PC-3 (cell line): ENCODE data around the gene TGM2. TPM values are rescaled to one million over a fixed set of nuclear protein-coding genes. Genes with fewer than 3 reads are reported as not detected.
A peak's percentile ranks its signal among the peaks of the same experiment; 100 is the strongest.

Experiments
- ATAC-seq: fragments of 200-7000 bp; cut with Tn5 transposase; 2 replicates; pipeline ENCODE4 v1.9.1; 2020; ENCODE audit warnings: mild to moderate bottlenecking, moderate library complexity
- BruUV-seq: library from RNA; stranded (reverse); fragments of 400-500 nt; replicated peaks from 2 replicates; lab custom pipeline; 2021; lab: Mats Ljungman, UMichigan
- CTCF ChIA-PET: fragments of 300-600 bp; sonication (Branson Sonifier 250); formaldehyde crosslinking; loops from one replicate; lab custom pipeline; 2022; ENCODE audit warnings: antibody characterized with exemption; lab: Charles Lee
- POLR2A ChIA-PET: fragments of 300-600 bp; sonication (Branson Sonifier 250); formaldehyde crosslinking; loops from one replicate; lab custom pipeline; 2022; ENCODE audit warnings: antibody characterized with exemption; ENCODE audit not compliant: unreplicated experiment; lab: Charles Lee
- DNase-seq: peaks from one replicate; pipeline ENCODE4 v3.0.0-alpha.2; 2015
- H2AFZ ChIP-seq: fragments of 300-600 bp; sonication (generic); 2 replicates; pipeline ENCODE4 v1.6.0; 2016; ENCODE audit warnings: antibody characterized with exemption, low read length
- H3F3A ChIP-seq: fragments of 300-600 bp; sonication (generic); one replicate; pipeline ENCODE4 v1.6.0; 2017; ENCODE audit warnings: antibody characterized with exemption, low read length, control low read depth, mild to moderate bottlenecking; ENCODE audit not compliant: unreplicated experiment
- H3K27ac ChIP-seq: fragments of 300-600 bp; sonication (generic); 2 replicates; pipeline ENCODE4 v1.5.1; 2016; ENCODE audit warnings: mild to moderate bottlenecking, low read length
- H3K27me3 ChIP-seq: fragments of 300-600 bp; sonication (generic); 2 replicates; pipeline ENCODE4 v1.6.1; 2016; ENCODE audit warnings: low read length, mixed read lengths
- H3K36me3 ChIP-seq: fragments of 300-600 bp; sonication (generic); 2 replicates; pipeline ENCODE4 v1.6.1; 2016; ENCODE audit warnings: low read depth, mixed run types, low read length, mixed read lengths
- H3K4me1 ChIP-seq: fragments of 300-600 bp; sonication (generic); 2 replicates; pipeline ENCODE4 v1.5.1; 2016; ENCODE audit warnings: low read length; ENCODE audit not compliant: insufficient read depth
- H3K4me2 ChIP-seq: fragments of 300-600 bp; sonication (generic); 2 replicates; pipeline ENCODE4 v1.6.0; 2016; ENCODE audit warnings: low read length
- H3K4me3 ChIP-seq: fragments of 300-600 bp; sonication (generic); 2 replicates; pipeline ENCODE4 v1.5.1; 2016; ENCODE audit warnings: mild to moderate bottlenecking, low read length, mixed read lengths
- H3K79me2 ChIP-seq: fragments of 300-600 bp; sonication (generic); 2 replicates; pipeline ENCODE4 v1.6.1; 2017; ENCODE audit warnings: low read length, mixed read lengths
- H3K9ac ChIP-seq: fragments of 300-600 bp; sonication (generic); 2 replicates; pipeline ENCODE4 v1.6.0; 2016; ENCODE audit warnings: mild to moderate bottlenecking, low read length
- H3K9me2 ChIP-seq: fragments of 300-600 bp; sonication (generic); replicated peaks from 2 replicates; pipeline ENCODE4 v1.6.1; 2016; ENCODE audit warnings: mixed run types, low read length, mixed read lengths
- H3K9me3 ChIP-seq: fragments of 300-600 bp; sonication (generic); 2 replicates; pipeline ENCODE4 v1.6.1; 2016; ENCODE audit warnings: low read length, mixed read lengths
- H4K20me1 ChIP-seq: fragments of 300-600 bp; sonication (generic); 2 replicates; pipeline ENCODE4 v1.6.1; 2016; ENCODE audit warnings: low read length, mixed read lengths
- CTCF ChIP-seq: fragments of 300-600 bp; sonication (generic); conservative IDR thresholded peaks from 2 replicates; pipeline ENCODE4 v1.5.1; 2017; ENCODE audit warnings: antibody characterized with exemption, low read depth, mild to moderate bottlenecking, low read length
- EZH2 ChIP-seq: fragments of 300-600 bp; sonication (generic); IDR thresholded peaks from one replicate; pipeline ENCODE4 v1.6.1; 2017; ENCODE audit warnings: antibody characterized with exemption, mild to moderate bottlenecking, low read length; ENCODE audit not compliant: unreplicated experiment
- EZH2phosphoT487 ChIP-seq: fragments of 300-600 bp; sonication (generic); IDR thresholded peaks from 2 replicates; pipeline ENCODE4 v1.6.1; 2018; ENCODE audit warnings: mild to moderate bottlenecking, antibody characterized with exemption, low read length, borderline replicate concordance
- intact Hi-C: fragments of 100-400 bp; cut with micrococcal nuclease; formaldehyde crosslinking; loops from 2 replicates; pipeline ENCODE4 v1.9.0; 2023
- total RNA-seq: library from RNA; depleted of rRNA; stranded (reverse); fragments of >200 nt; gene quantifications from 2 replicates; pipeline ENCODE4 v1.2.3, GENCODE V29; 2014

Gene TGM2
- total RNA-seq, 1 experiment from 2014 or later = 583 TPM

- CTCF ChIA-PET = interaction anchor here (0.6 to 0.9 kb wide), 2 partner anchors 17 to 233 kb away, joined by 3 to 4 read pairs; no protein-coding TSS in a partner anchor
- H3K27me3 ChIP-seq = no peaks in the 10 kb centered on the region
- no peaks in the 10 kb centered on the region for H3K79me2 ChIP-seq
- TF ChIP-seq EZH2 = no peak
- TF ChIP-seq EZH2phosphoT487 = no peak
- no peak for TF ChIP-seq CTCF
- H4K20me1 ChIP-seq = no peaks in the 10 kb centered on the region
- no peak overlapping the region for H2AFZ ChIP-seq
- H3K4me2 ChIP-seq = no peak overlapping the region
- no peak overlapping the region for H3K9ac ChIP-seq
- H3K9me2 ChIP-seq = no peaks in the 10 kb centered on the region
- peak; percentile 53 for DNase-seq
- ATAC-seq = peak; percentile 12; the same call in 1 of the 2 replicates
- peaks cover 17% of the 10 kb centered on the region for H3F3A ChIP-seq
- POLR2A ChIA-PET = no interaction called here
- H3K27ac ChIP-seq = no peak overlapping the region
- H3K9me3 ChIP-seq = no peaks in the 10 kb centered on the region
- no peak overlapping the region for H3K4me3 ChIP-seq
- no TSS peak for BruUV-seq
- peaks cover 44% of the 10 kb centered on the region for H3K36me3 ChIP-seq
- intact Hi-C loops = no loop called here
- peaks cover 50% of the 10 kb centered on the region for H3K4me1 ChIP-seq
Measured at GRCh38 chr20:38131588-38132121, 33.4 kb downstream of the TGM2 start.

DNA sequence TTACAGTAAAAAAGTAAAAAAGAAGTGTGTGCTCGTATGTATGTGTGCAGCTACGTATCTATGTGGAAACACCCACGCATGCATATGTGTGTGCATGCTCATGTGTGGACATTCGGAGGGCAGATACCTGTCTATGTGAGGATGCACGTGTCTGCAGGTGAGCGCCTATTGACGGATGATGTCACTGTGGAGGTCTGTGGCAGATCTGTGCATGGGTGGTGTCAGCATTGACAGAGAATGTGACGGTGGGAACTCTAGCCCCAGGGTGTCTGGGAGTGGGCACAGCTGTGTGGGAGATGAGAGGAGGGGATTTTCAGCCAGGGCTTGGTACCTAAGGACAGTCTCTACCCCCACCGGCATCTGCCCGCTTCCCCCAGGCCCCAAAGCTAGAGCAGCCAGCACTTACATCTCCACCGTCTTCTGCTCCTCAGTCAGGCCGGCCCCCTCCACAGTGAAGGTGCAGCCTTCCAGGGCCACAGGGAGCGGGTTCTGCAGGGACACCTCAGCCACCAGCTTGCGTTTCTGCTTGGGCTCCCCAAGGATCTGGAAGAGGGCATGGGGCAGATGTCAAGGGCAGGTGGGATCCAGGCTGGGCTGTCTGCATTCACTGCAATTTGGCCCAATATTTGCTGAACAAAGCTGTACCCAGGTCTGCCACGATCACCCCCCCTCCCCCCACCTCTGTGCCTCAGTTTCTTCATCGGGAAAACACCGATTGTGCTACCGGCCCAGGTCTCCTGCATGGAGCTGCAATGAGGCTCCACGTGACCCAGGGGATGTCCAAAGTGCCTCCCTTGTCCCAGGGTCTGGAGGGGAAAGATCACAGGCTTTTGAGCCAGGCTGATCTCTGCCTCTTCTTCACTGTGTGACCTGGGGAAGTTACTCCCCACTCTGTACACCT lies 34.1 kb downstream of the TGM2 start:
- H3K27me3 ChIP-seq = no peaks in the 10 kb centered on the region
- H3K9ac ChIP-seq = no peak overlapping the region
- no peaks in the 10 kb centered on the region for H3K9me2 ChIP-seq
- no peak overlapping the region for H3K4me2 ChIP-seq
- TF ChIP-seq EZH2phosphoT487 (no peak), EZH2 (no peak), CTCF (no peak)
- ChIA-PET CTCF (interaction anchor here (0.6 to 0.9 kb wide), 2 partner anchors 17 to 234 kb away, joined by 3 to 4 read pairs; no protein-coding TSS in a partner anchor), POLR2A (no interaction called here)
- DNase-seq (no peak), ATAC-seq (no peak)
- H3K27ac ChIP-seq = no peak overlapping the region
- no peak overlapping the region for H2AFZ ChIP-seq
- H3K9me3 ChIP-seq = no peaks in the 10 kb centered on the region
- no peaks in the 10 kb centered on the region for H3K79me2 ChIP-seq
- peaks cover 55% of the 10 kb centered on the region for H3K4me1 ChIP-seq
- BruUV-seq = no TSS peak
- peaks cover 38% of the 10 kb centered on the region for H3K36me3 ChIP-seq
- intact Hi-C loops = no loop called here
- H4K20me1 ChIP-seq = no peaks in the 10 kb centered on the region
- H3F3A ChIP-seq = peaks cover 17% of the 10 kb centered on the region
- no peak overlapping the region for H3K4me3 ChIP-seq
